Esophagus squamous epithelium (tissue), 5 donors: Measurements from ENCODE around the gene SGTA. TPM values are rescaled to one million over a fixed set of nuclear protein-coding genes. Genes with fewer than 3 reads are reported as not detected.

Experiments used
- DNase-seq: peaks from one replicate; lab custom pipeline; 2025; lab: John Stamatoyannopoulos, UW
- H3K27ac ChIP-seq, 4 donors: fragments of 200-600 bp; sonication (generic); one replicate each; pipeline ENCODE4 v1.5.1; 2016 to 2019; ENCODE audit warnings: mild to moderate bottlenecking in 1 of 4
- H3K27me3 ChIP-seq, 4 donors: fragments of 200-600 bp; sonication (generic); 1 replicate in 3 of 4; 2 replicates in 1 of 4; pipeline versions ENCODE4 v1.5.1 to v1.6.0; 2017 to 2021; ENCODE audit warnings: antibody characterized with exemption in 1 of 4
- H3K36me3 ChIP-seq, 3 donors: fragments of 200-600 bp; sonication (generic); one replicate each; pipeline ENCODE4 v1.5.1; 2016 to 2019
- H3K4me1 ChIP-seq, 3 donors: fragments of 200-600 bp; sonication (generic); one replicate each; pipeline ENCODE4 v1.5.1; 2017 to 2019
- H3K4me3 ChIP-seq, 4 donors: fragments of 200-600 bp; sonication (generic); 1 replicate in 3 of 4; 2 replicates in 1 of 4; pipeline ENCODE4 v1.5.1; 2016 to 2019; ENCODE audit warnings: mild to moderate bottlenecking in 2 of 4, moderate library complexity in 1 of 4
- H3K9me3 ChIP-seq, 3 donors: fragments of 200-600 bp; sonication (generic); one replicate each; pipeline ENCODE4 v1.5.1; 2016 to 2019
- POLR2A ChIP-seq, 4 donors: fragments of 450-650 bp; IDR thresholded peaks; one replicate each; pipeline ENCODE4 v1.6.1; 2017; ENCODE audit warnings: antibody characterized with exemption in 4 of 4, mild to moderate bottlenecking in 4 of 4, moderate library complexity in 3 of 4
- WGBS, 2 donors: methylation state at CpG; one replicate each; pipeline ENCODE4 v1.1.5; 2018; 5-methylcytosine and 5-hydroxymethylcytosine counted together
- intact Hi-C: fragments of 100-400 bp; cut with DNase I; formaldehyde crosslinking; loops from one replicate; pipeline ENCODE4 v1.15.0; 2022
- total RNA-seq, 4 donors: library from RNA; depleted of rRNA; stranded (reverse); fragments of >200 nt; gene quantifications; one replicate each; pipeline ENCODE4 v1.1.0, GENCODE V29; 2016
- TF ChIP-seq, protein P1 (sequence below), 6 experiments: fragments of 450-650 bp in 4 of 6; fragments of 200-600 bp in 2 of 6; sonication (generic) in 2 of 6; IDR thresholded peaks; one replicate each; pipeline ENCODE4 v1.5.1; 2016 to 2019; ENCODE audit warnings: antibody characterized with exemption in 6 of 6, mild to moderate bottlenecking in 4 of 6, moderate library complexity in 4 of 6
- donor health status: DM: yes; HTN: yes; CAD: no.

Gene SGTA
- total RNA-seq, 4 donors from 2014 or later: 30.6 to 45.0 (median 42.8) TPM

DNA sequence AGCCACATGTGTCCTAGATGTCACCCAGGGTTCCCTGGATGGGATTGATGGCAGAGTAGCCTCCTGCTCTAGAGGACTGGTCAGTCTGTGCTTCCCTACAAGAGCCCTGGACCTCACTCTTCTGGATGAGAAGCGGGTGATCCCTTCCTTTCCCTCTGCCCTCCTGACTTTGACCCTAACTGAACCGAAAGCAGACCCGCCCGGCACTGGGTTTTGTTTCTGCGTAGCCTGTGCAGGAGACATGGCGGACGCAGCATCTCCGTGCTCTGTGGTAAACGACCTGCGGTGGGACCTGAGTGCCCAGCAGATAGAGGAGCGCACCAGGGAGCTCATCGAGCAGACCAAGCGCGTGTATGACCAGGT is 7.1 kb upstream of the SGTA start:
- no peak for DNase-seq
- no peak overlapping the region for H3K27ac ChIP-seq
- H3K9me3 ChIP-seq: no peaks in the 10 kb centered on the region
- H3K4me1 ChIP-seq: peaks cover 7 to 24% (median 7%) of the 10 kb centered on the region in 3 donors
- H3K27me3 ChIP-seq: no peaks in the 10 kb centered on the region
- intact Hi-C loops: loop anchor here (10.0 kb wide), 1 partner anchor 815 kb away; no protein-coding TSS in a partner anchor
- peaks cover 0 to 54% (median 6%) of the 10 kb centered on the region in 3 donors for H3K36me3 ChIP-seq
- TF ChIP-seq, protein P1, sequence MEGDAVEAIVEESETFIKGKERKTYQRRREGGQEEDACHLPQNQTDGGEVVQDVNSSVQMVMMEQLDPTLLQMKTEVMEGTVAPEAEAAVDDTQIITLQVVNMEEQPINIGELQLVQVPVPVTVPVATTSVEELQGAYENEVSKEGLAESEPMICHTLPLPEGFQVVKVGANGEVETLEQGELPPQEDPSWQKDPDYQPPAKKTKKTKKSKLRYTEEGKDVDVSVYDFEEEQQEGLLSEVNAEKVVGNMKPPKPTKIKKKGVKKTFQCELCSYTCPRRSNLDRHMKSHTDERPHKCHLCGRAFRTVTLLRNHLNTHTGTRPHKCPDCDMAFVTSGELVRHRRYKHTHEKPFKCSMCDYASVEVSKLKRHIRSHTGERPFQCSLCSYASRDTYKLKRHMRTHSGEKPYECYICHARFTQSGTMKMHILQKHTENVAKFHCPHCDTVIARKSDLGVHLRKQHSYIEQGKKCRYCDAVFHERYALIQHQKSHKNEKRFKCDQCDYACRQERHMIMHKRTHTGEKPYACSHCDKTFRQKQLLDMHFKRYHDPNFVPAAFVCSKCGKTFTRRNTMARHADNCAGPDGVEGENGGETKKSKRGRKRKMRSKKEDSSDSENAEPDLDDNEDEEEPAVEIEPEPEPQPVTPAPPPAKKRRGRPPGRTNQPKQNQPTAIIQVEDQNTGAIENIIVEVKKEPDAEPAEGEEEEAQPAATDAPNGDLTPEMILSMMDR (IDR thresholded peaks at IDR 0.05): no peak
- no peak overlapping the region for H3K4me3 ChIP-seq
- 80% methylated on average over 7 of the region's 14 CpGs; no CpG with 5 or more reads in 1 of the 2 donors for WGBS, 2 donors

DNA sequence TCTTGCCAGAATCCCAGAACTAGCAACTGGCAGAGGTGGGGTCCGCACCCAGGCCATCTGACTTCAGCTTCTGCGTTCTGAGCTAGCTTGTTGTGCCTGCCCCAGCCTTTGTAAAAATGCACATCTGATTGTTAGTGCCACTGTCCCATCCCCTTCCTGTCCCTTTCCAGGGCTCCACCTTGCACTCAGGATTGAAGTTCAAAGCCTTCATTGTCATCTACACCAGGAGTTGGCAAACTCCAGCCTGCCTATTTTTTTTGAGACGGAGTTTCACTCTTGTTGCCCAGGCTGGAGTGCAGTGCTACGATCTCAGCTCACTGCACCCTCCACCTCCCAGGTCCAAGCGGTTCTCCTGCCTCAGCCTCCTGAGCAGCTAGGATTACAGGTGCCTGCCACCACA is 5.2 kb upstream of the SGTA start:
- no peak for DNase-seq
- H3K27ac ChIP-seq: no peak overlapping the region
- 80 to 81% methylated on average over 2 to 4 of the region's 5 CpGs for WGBS, 2 donors
- H3K4me3 ChIP-seq: no peak overlapping the region
- H3K9me3 ChIP-seq: no peaks in the 10 kb centered on the region
- H3K27me3 ChIP-seq: no peaks in the 10 kb centered on the region
- peaks cover 0 to 34% (median 6%) of the 10 kb centered on the region in 3 donors for H3K36me3 ChIP-seq
- H3K4me1 ChIP-seq: peaks cover 17 to 36% (median 19%) of the 10 kb centered on the region in 3 donors
- TF ChIP-seq, protein P1 (IDR thresholded peaks at IDR 0.05): no peak
- no peak for TF ChIP-seq POLR2A (IDR thresholded peaks at IDR 0.05)
- intact Hi-C loops: no loop called here

DNA sequence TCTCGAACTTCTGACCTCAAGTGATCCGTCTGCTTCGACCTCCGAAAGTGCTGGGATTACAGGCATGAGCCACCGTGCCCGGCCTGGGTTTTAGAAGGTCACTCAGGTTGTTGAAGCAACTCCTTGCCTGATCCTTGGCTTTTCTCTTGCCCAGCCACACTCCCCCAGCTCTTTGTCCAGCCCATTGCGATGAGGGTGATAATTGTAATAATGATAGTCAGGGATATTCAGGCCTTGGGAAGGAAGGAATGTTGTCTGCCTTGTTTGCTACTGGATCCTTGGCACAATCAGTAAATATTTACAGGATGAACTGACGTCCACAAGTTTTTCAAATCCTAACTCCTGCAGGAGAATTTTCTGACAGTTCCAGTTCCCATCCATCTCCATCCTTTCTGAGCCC is 4.0 kb upstream of the SGTA start:
- H3K27ac ChIP-seq: no peak overlapping the region
- no peak for DNase-seq
- no peak for TF ChIP-seq POLR2A (IDR thresholded peaks at IDR 0.05)
- TF ChIP-seq, protein P1 (IDR thresholded peaks at IDR 0.05): no peak
- H3K27me3 ChIP-seq: no peaks in the 10 kb centered on the region
- no peaks in the 10 kb centered on the region for H3K9me3 ChIP-seq
- peaks cover 0 to 23% (median 6%) of the 10 kb centered on the region in 3 donors for H3K36me3 ChIP-seq
- no peak overlapping the region for H3K4me3 ChIP-seq
- H3K4me1 ChIP-seq: peaks cover 22 to 42% (median 23%) of the 10 kb centered on the region in 3 donors
- 63 to 80% methylated on average over 2 to 8 of the region's 8 CpGs for WGBS, 2 donors
- intact Hi-C loops: no loop called here

DNA sequence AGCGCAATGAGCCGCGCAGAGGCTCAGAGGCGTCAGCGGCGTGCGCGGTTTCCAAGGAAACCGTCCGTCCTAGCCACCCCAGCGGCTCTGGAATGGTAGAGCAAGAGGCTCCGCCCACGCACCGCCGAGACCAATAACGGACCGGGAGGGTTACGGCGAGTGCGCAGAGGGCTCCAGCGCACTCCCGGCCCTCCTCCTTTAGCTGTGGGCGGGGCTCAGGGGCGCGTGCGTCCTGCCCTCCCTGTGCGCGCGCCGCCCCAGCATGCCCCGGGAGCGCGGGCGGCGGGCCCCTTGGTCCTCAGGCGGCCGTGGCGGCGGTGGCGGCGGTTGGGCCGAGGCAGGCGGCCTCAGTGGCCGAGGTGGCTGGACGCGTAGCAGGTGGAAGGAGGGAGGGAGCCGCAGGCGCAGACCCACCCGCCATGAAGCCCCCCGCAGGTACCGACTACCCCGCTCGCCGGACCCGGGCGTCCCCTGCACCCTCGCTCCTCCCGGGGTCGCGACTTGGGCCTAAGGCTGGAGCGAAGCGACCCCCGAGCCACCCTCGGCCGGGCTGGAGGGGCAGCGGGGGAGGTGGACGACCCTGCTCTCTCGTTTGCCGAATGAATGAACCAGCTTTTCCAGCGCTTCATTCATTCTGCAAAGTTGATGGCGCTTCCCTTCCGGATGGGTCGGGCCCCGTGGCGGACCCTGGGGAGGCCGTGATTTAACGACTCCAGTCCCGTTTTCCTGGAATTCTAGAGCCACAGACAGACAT is 2.3 kb upstream of the SGTA start, which contains the start of gene THOP1:
THOP1 (plus strand) TSS at position 260 of the 754 bp plus-strand sequence; CDS start at position 420, 160 bp downstream.
- H3K9me3 ChIP-seq: no peaks in the 10 kb centered on the region
- peak; percentile 90 for DNase-seq
- H3K27ac ChIP-seq: peak within 1 kb of the TSS; percentile 79 to 84 (median 82)
- peak in 3 of 4 donors; percentile 65 to 70 (median 70) for TF ChIP-seq POLR2A (IDR thresholded peaks at IDR 0.05)
- TF ChIP-seq, protein P1 (IDR thresholded peaks at IDR 0.05): peak in 2 of 6 experiments; percentile 4 to 46
- WGBS, 2 donors: 0% methylated on average over 6 of the region's 78 CpGs; no CpG with 5 or more reads in 1 of the 2 donors
- peaks cover 32 to 59% (median 38%) of the 10 kb centered on the region in 3 donors for H3K4me1 ChIP-seq
- H3K4me3 ChIP-seq: peak within 1 kb of the TSS; percentile 80 to 99 (median 96)
- H3K36me3 ChIP-seq: peaks cover 0 to 6% (median 2%) of the 10 kb centered on the region in 3 donors
- H3K27me3 ChIP-seq: no peaks in the 10 kb centered on the region
- intact Hi-C loops: no loop called here

DNA sequence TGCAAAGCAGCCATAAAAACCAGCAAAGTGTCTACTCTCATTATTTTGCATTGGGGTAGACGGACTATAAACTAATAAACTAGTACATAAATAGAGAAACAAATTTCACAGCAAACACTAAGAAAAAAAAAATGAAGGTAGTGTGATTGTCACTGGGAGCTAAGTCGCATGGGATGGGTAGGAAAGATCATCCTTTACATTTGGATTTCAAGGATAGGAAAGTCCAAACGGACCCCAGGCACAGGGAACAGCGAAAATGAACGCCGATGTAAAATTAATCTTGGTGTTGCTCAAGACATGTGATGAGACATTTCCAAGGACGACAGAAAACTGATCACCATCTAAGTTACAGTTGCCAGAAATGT is 690 bp upstream of the SGTA start:
- H3K4me1 ChIP-seq: peaks cover 32 to 76% (median 38%) of the 10 kb centered on the region in 3 donors
- WGBS, 2 donors: 73 to 75% methylated on average over 7 of the region's 7 CpGs

More for the DNA sequence above, 690 bp upstream of the SGTA start:
- intact Hi-C loops: no loop called here
- no peak for DNase-seq
- TF ChIP-seq, protein P1 (IDR thresholded peaks at IDR 0.05): no peak
- TF ChIP-seq POLR2A (IDR thresholded peaks at IDR 0.05): no peak
- Histone ChIP-seq H3K27me3 (no peaks in the 10 kb centered on the region), H3K27ac (peak overlapping the region; percentile 88 to 100 (median 99)), H3K4me3 (peak overlapping the region; percentile 76 to 100 (median 97)), H3K9me3 (no peaks in the 10 kb centered on the region), H3K36me3 (peaks cover 0 to 12% (median 0%) of the 10 kb centered on the region in 3 donors)
